NB4 (cell line): Measurements from ENCODE around the gene EIF4G3.

Experiments used
- CTCF ChIP-seq: IDR thresholded peaks from one replicate; pipeline ENCODE4 v1.5.1; 2012; ENCODE audit warnings: low read depth, low read length
- POLR2A ChIP-seq: IDR thresholded peaks from 2 replicates; pipeline ENCODE4 v1.6.1; 2011; ENCODE audit warnings: mild to moderate bottlenecking; ENCODE audit not compliant: insufficient read length; ENCODE audit errors: extremely low read depth

- TF ChIP-seq CTCF (no peak), POLR2A (no peak)
Measured at GRCh38 chr1:20891091-20891490, 285.6 kb downstream of the EIF4G3 start.
